Measurements from ENCODE around the gene KANSL1.

The KANSL1 gene

DNA sequence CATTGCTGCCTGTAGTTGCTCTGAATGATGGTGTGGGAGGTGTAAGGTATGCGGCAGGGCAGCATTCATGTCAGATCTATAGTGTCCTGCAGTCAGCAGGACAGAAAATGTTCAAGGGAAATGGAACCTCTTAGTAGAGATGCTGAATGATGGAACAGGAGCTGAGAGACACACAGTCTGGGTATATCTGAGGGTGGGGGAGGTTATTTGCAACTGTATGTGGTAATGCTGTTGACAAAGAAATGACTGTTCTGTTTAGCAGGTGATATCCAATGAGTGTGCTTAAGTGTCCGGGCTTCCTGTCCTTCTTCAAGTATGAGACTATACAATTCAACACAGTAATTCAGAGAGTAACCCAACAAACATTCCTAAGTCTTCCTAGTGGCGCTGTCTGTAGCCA is 147.6 kb downstream of the KANSL1 start:
- H3K4me3 ChIP-seq (replicated peaks; ENCODE audit: low read depth, low read length): no peak overlapping the region
- DNase-seq (ENCODE audit: low read depth): peak; percentile 37
- TF ChIP-seq, protein P1, sequence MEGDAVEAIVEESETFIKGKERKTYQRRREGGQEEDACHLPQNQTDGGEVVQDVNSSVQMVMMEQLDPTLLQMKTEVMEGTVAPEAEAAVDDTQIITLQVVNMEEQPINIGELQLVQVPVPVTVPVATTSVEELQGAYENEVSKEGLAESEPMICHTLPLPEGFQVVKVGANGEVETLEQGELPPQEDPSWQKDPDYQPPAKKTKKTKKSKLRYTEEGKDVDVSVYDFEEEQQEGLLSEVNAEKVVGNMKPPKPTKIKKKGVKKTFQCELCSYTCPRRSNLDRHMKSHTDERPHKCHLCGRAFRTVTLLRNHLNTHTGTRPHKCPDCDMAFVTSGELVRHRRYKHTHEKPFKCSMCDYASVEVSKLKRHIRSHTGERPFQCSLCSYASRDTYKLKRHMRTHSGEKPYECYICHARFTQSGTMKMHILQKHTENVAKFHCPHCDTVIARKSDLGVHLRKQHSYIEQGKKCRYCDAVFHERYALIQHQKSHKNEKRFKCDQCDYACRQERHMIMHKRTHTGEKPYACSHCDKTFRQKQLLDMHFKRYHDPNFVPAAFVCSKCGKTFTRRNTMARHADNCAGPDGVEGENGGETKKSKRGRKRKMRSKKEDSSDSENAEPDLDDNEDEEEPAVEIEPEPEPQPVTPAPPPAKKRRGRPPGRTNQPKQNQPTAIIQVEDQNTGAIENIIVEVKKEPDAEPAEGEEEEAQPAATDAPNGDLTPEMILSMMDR (IDR thresholded peaks at IDR 0.05; ENCODE audit: low read length, missing control alignments): no peak

DNA sequence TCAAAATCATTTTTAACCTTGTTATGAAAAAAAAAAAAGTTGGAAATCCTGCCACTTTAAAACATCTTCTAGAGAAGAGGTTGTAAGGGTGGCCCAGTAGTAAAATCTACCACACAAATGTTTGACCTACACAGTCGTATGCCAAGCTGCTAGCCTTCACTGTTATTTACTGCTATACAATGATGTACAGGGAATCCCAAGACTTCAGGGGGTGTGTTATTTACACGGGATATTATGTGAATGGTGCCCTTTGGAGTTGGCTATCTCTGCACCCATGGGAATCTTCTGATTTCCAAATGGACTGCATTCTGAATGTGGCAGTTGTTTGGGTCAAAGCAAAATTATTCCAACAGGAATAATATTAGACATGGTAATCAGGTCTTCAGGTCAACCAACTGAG is 148.2 kb downstream of the KANSL1 start:
- TF ChIP-seq, protein P1 (IDR thresholded peaks at IDR 0.05; ENCODE audit: low read length, missing control alignments): no peak
- H3K4me3 ChIP-seq (replicated peaks; ENCODE audit: low read depth, low read length): no peak overlapping the region
- no peak for DNase-seq (ENCODE audit: low read depth)

- DNase-seq (ENCODE audit: low read depth): peak; percentile 96
- no peak overlapping the region for H3K4me3 ChIP-seq (replicated peaks; ENCODE audit: low read depth, low read length)
- TF ChIP-seq, protein P1 (IDR thresholded peaks at IDR 0.05; ENCODE audit: low read length, missing control alignments): peak; percentile 94
Measured at GRCh38 chr17:46044286-46044928, 148.8 kb downstream of the KANSL1 start.

DNA sequence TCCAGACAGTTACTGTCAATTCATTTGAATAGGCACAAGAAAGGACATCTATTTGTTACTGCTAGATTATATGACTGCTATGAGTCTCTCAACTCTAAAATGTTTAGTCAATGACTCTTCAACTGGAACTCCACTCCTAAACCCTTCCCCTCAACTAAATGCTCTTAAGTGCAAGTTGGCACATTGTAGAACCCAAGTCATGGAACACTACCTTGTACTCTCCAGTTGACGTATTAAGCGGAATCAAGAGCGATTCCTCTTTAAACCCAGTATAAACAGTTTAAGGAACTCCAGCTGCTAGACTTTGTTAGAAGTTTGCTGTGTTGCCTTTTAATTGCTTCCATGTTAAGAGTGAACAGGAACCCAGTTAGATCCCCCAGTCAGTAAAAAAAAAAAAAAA is 149.6 kb downstream of the KANSL1 start:
- DNase-seq (ENCODE audit: low read depth): no peak
- TF ChIP-seq, protein P1 (IDR thresholded peaks at IDR 0.05; ENCODE audit: low read length, missing control alignments): no peak

DNA sequence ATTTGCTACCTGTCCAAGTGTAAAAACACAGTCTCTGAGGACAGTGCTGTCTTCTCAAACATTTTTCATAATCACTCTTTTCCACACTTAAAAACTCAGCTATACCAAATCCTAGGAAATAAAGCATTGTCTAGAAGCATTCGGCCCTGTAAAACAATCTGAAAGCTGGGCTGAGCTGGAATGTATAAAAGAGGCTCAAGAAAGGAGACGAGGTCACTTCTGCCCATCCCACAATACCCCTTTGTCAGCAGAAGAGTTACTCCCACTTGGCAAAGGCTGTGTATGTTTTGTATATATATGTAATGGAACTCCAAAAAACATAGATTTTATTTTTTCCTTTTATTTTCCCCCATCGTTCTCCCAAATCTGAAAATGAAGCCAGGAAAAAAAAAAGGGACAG is 150.3 kb downstream of the KANSL1 start:
- DNase-seq (ENCODE audit: low read depth): peak; percentile 31
- H3K4me3 ChIP-seq (replicated peaks; ENCODE audit: low read depth, low read length): no peak overlapping the region
- TF ChIP-seq, protein P1 (IDR thresholded peaks at IDR 0.05; ENCODE audit: low read length, missing control alignments): no peak

More for the DNA sequence above, 149.6 kb downstream of the KANSL1 start:
- H3K4me3 ChIP-seq (replicated peaks; ENCODE audit: low read depth, low read length): no peak overlapping the region

- TF ChIP-seq, protein P1 (IDR thresholded peaks at IDR 0.05; ENCODE audit: low read length, missing control alignments): no peak
- H3K4me3 ChIP-seq (replicated peaks; ENCODE audit: low read depth, low read length): no peak overlapping the region
Measured at GRCh38 chr17:46042246-46042645, 151.0 kb downstream of the KANSL1 start.

DNA sequence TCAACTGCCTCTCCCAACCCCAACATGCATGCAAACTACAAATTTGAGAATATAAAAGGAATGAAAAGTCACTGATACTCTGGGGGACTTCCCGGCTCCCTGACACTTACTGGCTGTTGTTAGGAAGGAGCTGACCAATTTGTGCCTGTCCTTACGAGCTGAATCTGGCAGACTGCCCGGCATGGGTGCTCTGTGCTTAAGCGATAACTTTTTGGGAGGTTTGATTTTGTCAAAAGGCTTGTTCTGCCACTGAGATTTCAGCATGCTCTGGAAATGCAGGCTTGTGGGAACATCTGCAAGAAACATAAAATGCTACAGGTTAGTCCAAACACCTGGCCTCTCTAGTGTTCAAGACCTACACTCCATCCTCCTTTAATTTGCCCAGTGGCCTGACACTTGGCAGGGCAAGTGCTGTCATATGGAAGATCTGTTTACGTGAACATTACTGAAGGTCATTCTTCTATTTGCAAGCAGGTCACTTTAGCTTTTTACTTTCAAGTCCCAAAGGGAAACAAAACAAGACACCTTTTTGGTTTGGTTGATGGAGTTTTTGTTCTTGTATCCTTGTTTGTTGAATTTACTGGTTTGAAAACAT is 153.5 kb downstream of the KANSL1 start:
- TF ChIP-seq, protein P1 (IDR thresholded peaks at IDR 0.05; ENCODE audit: low read length, missing control alignments): no peak
- no peak overlapping the region for H3K4me3 ChIP-seq (replicated peaks; ENCODE audit: low read depth, low read length)
- DNase-seq (ENCODE audit: low read depth): no peak

More at GRCh38 chr17:46042246-46042645, 151.0 kb downstream of the KANSL1 start:
- no peak for DNase-seq (ENCODE audit: low read depth)
